Measurements from ENCODE around the gene COLGALT1. TPM values are rescaled to one million over a fixed set of nuclear protein-coding genes. Genes with fewer than 3 reads are reported as not detected.

The COLGALT1 gene
- total RNA-seq, 1 donor from 2014 or later: 74.5 TPM

DNA sequence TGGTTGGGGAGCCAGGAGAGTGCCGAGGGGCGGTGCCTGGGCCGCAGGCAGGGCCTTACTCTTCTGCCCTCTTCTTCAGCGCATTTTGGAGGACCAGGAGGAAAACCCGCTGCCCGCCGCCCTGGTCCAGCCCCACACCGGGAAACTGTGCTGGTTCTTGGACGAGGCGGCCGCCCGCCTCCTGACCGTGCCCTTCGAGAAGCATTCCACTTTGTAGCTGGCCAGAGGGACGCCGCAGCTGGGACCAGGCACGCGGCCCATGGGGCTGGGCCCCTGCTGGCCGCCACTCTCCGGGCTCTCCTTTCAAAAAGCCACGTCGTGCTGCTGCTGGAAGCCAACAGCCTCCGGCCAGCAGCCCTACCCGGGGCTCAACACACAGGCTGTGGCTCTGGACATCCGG, 34.6 kb upstream of the COLGALT1 start:
- Mint-ChIP-seq H3K27ac (ENCODE audit: unreplicated experiment) (no peak overlapping the region), H3K9me3 (ENCODE audit: unreplicated experiment) (peaks cover 8% of the 10 kb centered on the region), H3K27me3 (ENCODE audit: unreplicated experiment) (peaks cover 4% of the 10 kb centered on the region), H3K4me1 (ENCODE audit: low read depth, unreplicated experiment) (no peaks in the 10 kb centered on the region), H3K36me3 (ENCODE audit: unreplicated experiment) (peaks cover 11% of the 10 kb centered on the region), H3K4me3 (ENCODE audit: unreplicated experiment) (no peak overlapping the region)
- no peak for DNase-seq
- TF ChIP-seq CTCF (IDR thresholded peaks at IDR 0.05; ENCODE audit: partially characterized antibody, unreplicated experiment): no peak

- peaks cover 6% of the 10 kb centered on the region for H3K27me3 Mint-ChIP-seq (ENCODE audit: unreplicated experiment)
- H3K9me3 Mint-ChIP-seq (ENCODE audit: unreplicated experiment): peaks cover 3% of the 10 kb centered on the region
- no peaks in the 10 kb centered on the region for H3K36me3 Mint-ChIP-seq (ENCODE audit: unreplicated experiment)
- no peak for TF ChIP-seq CTCF (IDR thresholded peaks at IDR 0.05; ENCODE audit: partially characterized antibody, unreplicated experiment)
- H3K4me1 Mint-ChIP-seq (ENCODE audit: low read depth, unreplicated experiment): no peaks in the 10 kb centered on the region
- H3K4me3 Mint-ChIP-seq (ENCODE audit: unreplicated experiment): no peak overlapping the region
- H3K27ac Mint-ChIP-seq (ENCODE audit: unreplicated experiment): no peak overlapping the region
- no peak for DNase-seq
Observed at GRCh38 chr19:17522988-17523872, 32.2 kb upstream of the COLGALT1 start.

- Mint-ChIP-seq H3K36me3 (ENCODE audit: unreplicated experiment) (peaks cover 7% of the 10 kb centered on the region), H3K4me1 (ENCODE audit: low read depth, unreplicated experiment) (no peaks in the 10 kb centered on the region)
Observed at GRCh38 chr19:17524651-17525050, 30.8 kb upstream of the COLGALT1 start.

DNA sequence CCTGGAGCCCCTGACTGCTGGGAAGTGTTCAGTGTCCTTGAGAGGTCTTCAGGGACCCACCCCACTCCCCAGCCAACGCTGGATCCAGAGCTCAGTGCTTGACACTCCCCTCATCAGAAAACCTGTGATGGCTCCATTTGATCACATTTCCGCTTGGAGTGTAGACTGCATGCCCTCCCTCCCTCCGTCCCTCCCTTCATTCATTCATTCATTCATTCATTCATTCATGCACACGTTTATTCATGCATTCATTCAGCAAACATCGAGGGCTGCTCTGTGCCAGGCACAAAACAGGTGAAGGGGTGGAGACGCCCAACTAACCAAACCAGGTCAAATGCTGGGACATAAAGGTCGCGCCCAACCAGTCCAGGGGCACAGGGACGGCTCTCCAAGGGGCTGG, 30.3 kb upstream of the COLGALT1 start:
- no peak for TF ChIP-seq CTCF (IDR thresholded peaks at IDR 0.05; ENCODE audit: partially characterized antibody, unreplicated experiment)
- no peaks in the 10 kb centered on the region for H3K4me1 Mint-ChIP-seq (ENCODE audit: low read depth, unreplicated experiment)
- H3K4me3 Mint-ChIP-seq (ENCODE audit: unreplicated experiment): no peak overlapping the region
- no peak for DNase-seq
- no peak overlapping the region for H3K27ac Mint-ChIP-seq (ENCODE audit: unreplicated experiment)
- H3K27me3 Mint-ChIP-seq (ENCODE audit: unreplicated experiment): peaks cover 6% of the 10 kb centered on the region
- H3K36me3 Mint-ChIP-seq (ENCODE audit: unreplicated experiment): peaks cover 7% of the 10 kb centered on the region
- peaks cover 3% of the 10 kb centered on the region for H3K9me3 Mint-ChIP-seq (ENCODE audit: unreplicated experiment)

More at GRCh38 chr19:17524651-17525050, 30.8 kb upstream of the COLGALT1 start:
- DNase-seq: no peak
- H3K27me3 Mint-ChIP-seq (ENCODE audit: unreplicated experiment): peaks cover 6% of the 10 kb centered on the region
- no peak for TF ChIP-seq CTCF (IDR thresholded peaks at IDR 0.05; ENCODE audit: partially characterized antibody, unreplicated experiment)
- peaks cover 3% of the 10 kb centered on the region for H3K9me3 Mint-ChIP-seq (ENCODE audit: unreplicated experiment)
- H3K4me3 Mint-ChIP-seq (ENCODE audit: unreplicated experiment): no peak overlapping the region
- H3K27ac Mint-ChIP-seq (ENCODE audit: unreplicated experiment): no peak overlapping the region

DNA sequence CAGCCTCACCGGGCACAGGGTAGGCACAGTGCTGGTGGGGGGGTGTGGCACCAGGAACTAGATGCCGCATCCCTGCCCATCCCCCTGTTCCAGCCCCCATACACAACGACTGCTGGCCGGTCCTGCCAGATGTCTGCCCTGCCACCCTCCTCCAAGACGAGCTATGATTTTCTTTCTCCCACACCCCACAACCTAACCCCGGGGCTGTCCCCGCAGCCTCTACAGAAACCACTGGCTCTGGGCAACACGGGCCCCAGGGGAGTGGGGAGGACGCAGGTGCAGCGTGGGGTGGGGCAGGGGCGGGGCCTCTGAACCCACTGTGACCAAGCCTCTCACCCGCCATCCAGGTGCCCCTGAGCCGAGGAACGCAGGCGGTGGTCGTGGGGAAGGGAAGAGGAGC, 28.5 kb upstream of the COLGALT1 start:
- TF ChIP-seq CTCF (IDR thresholded peaks at IDR 0.05; ENCODE audit: partially characterized antibody, unreplicated experiment): no peak
- Mint-ChIP-seq H3K27me3 (ENCODE audit: unreplicated experiment) (peaks cover 6% of the 10 kb centered on the region), H3K9me3 (ENCODE audit: unreplicated experiment) (peaks cover 3% of the 10 kb centered on the region), H3K36me3 (ENCODE audit: unreplicated experiment) (peaks cover 7% of the 10 kb centered on the region), H3K4me1 (ENCODE audit: low read depth, unreplicated experiment) (no peaks in the 10 kb centered on the region), H3K4me3 (ENCODE audit: unreplicated experiment) (no peak overlapping the region), H3K27ac (ENCODE audit: unreplicated experiment) (no peak overlapping the region)
- peak; percentile 30 for DNase-seq

All from glutamatergic neuron (in vitro differentiated cells).